CD14-positive monocyte (primary cell): Measurements from ENCODE around the gene TMA7B. TPM values are rescaled to one million over a fixed set of nuclear protein-coding genes. Genes with fewer than 3 reads are reported as not detected.

Source experiments
- DNase-seq, 3 donors: peaks; one replicate each; pipeline ENCODE4 v3.0.0-alpha.2; 2011 to 2022
- H2AFZ ChIP-seq: 2 replicates; pipeline ENCODE4 v1.6.0; 2012; ENCODE audit warnings: mild to moderate bottlenecking, low read depth, low read length, inconsistent platforms; ENCODE audit not compliant: insufficient read depth, poor library complexity, severe bottlenecking
- H3K27ac ChIP-seq, 2 donors: 1 replicate in 1 of 2; 2 replicates in 1 of 2; pipeline ENCODE4 v1.5.1; 2012 to 2013; ENCODE audit warnings: low read length in 2 of 2, control low read depth in 1 of 2, inconsistent platforms in 1 of 2, low read depth in 1 of 2, mild to moderate bottlenecking in 1 of 2
- H3K27me3 ChIP-seq, 2 donors: one replicate each; pipeline versions ENCODE4 v1.6.0 to v1.6.1; 2011 to 2013; ENCODE audit warnings: low read length in 2 of 2; ENCODE audit not compliant: control insufficient read depth in 2 of 2, insufficient read depth in 2 of 2
- H3K36me3 ChIP-seq, 2 donors: replicated peaks in 1 of 2; 1 replicate in 1 of 2; 2 replicates in 1 of 2; pipeline versions ENCODE4 v1.5.1 to v1.6.1; 2012 to 2013; ENCODE audit warnings: low read length in 2 of 2, control low read depth in 1 of 2, inconsistent platforms in 1 of 2, mild to moderate bottlenecking in 1 of 2; ENCODE audit not compliant: insufficient read depth in 2 of 2, control insufficient read depth in 1 of 2
- H3K4me1 ChIP-seq, 2 donors: 1 replicate in 1 of 2; 2 replicates in 1 of 2; pipeline versions ENCODE4 v1.5.1 to v1.6.1; 2012 to 2013; ENCODE audit warnings: low read length in 2 of 2, control low read depth in 1 of 2, inconsistent platforms in 1 of 2, mild to moderate bottlenecking in 1 of 2, moderate library complexity in 1 of 2; ENCODE audit not compliant: insufficient read depth in 2 of 2, control insufficient read depth in 1 of 2
- H3K4me2 ChIP-seq: replicated peaks from 2 replicates; pipeline ENCODE3; 2012; ENCODE audit warnings: low read length, moderate library complexity, mild to moderate bottlenecking; ENCODE audit not compliant: poor library complexity, severe bottlenecking; ENCODE audit errors: extremely low read depth
- H3K4me3 ChIP-seq, 3 experiments: fragments of 200-600 bp in 1 of 3; sonication (generic) in 1 of 3; replicated peaks in 1 of 3; 1 replicate in 2 of 3; 2 replicates in 1 of 3; pipeline ENCODE4 v1.5.1; 2011 to 2013; ENCODE audit warnings: low read length in 3 of 3, mild to moderate bottlenecking in 3 of 3, control low read depth in 2 of 3, low read depth in 2 of 3, inconsistent platforms in 1 of 3, moderate library complexity in 1 of 3
- H3K79me2 ChIP-seq: 2 replicates; pipeline ENCODE4 v1.6.0; 2012; ENCODE audit warnings: mild to moderate bottlenecking, control low read depth, inconsistent platforms, low read length, moderate library complexity; ENCODE audit not compliant: insufficient read depth
- H3K9ac ChIP-seq: 2 replicates; pipeline ENCODE4 v1.6.0; 2017; ENCODE audit warnings: low read length, mild to moderate bottlenecking; ENCODE audit not compliant: insufficient read depth, poor library complexity, severe bottlenecking
- H3K9me3 ChIP-seq, 2 donors: replicated peaks in 1 of 2; 1 replicate in 1 of 2; 2 replicates in 1 of 2; pipeline versions ENCODE4 v1.5.1 to v1.6.1; 2012 to 2013; ENCODE audit warnings: low read length in 2 of 2, control low read depth in 1 of 2; ENCODE audit not compliant: control insufficient read depth in 1 of 2, insufficient read depth in 1 of 2
- H4K20me1 ChIP-seq: 2 replicates; pipeline ENCODE4 v1.6.0; 2012; ENCODE audit warnings: mild to moderate bottlenecking, low read length, control low read depth, moderate library complexity; ENCODE audit not compliant: insufficient read depth
- H3K27ac Mint-ChIP-seq, 7 donors: one replicate each; pipeline ENCODE4 v1.8.0; 2020; ENCODE audit warnings: mild to moderate bottlenecking in 7 of 7, mixed read lengths in 7 of 7, moderate library complexity in 6 of 7, inconsistent platforms in 2 of 7
- H3K27me3 Mint-ChIP-seq, 3 donors: one replicate each; pipeline ENCODE4 v1.8.0; 2021 to 2022; ENCODE audit warnings: low read depth in 3 of 3, mild to moderate bottlenecking in 3 of 3, mixed read lengths in 3 of 3, moderate library complexity in 3 of 3, inconsistent platforms in 1 of 3
- H3K36me3 Mint-ChIP-seq, 2 donors: one replicate each; pipeline ENCODE4 v1.8.0; 2020; ENCODE audit warnings: mixed read lengths in 2 of 2, inconsistent platforms in 1 of 2, mild to moderate bottlenecking in 1 of 2
- H3K4me1 Mint-ChIP-seq: one replicate; pipeline ENCODE4 v1.8.0; 2020; ENCODE audit warnings: mild to moderate bottlenecking, mixed read lengths
- H3K4me3 Mint-ChIP-seq, 2 donors: one replicate each; pipeline ENCODE4 v1.8.0; 2020; ENCODE audit warnings: mild to moderate bottlenecking in 2 of 2, mixed read lengths in 2 of 2, moderate library complexity in 1 of 2
- H3K9me3 Mint-ChIP-seq, 7 donors: one replicate each; pipeline ENCODE4 v1.8.0; 2020 to 2022; ENCODE audit warnings: mixed read lengths in 7 of 7, mild to moderate bottlenecking in 6 of 7, moderate library complexity in 6 of 7, inconsistent platforms in 2 of 7
- WGBS: methylation state at CpG from one replicate; pipeline ENCODE4 v1.1.5; 2013; ENCODE audit warnings: missing lambda C conversion rate; ENCODE audit not compliant: insufficient coverage; 5-methylcytosine and 5-hydroxymethylcytosine counted together
- intact Hi-C, 2 donors: fragments of 100-400 bp; cut with micrococcal nuclease; formaldehyde crosslinking; loops; one replicate each; pipeline versions ENCODE4 v1.15.0 to v1.15.1; 2023
- polyA plus RNA-seq, 3 donors: library from polyadenylated mRNA; depleted of rRNA in 1 of 3; unstranded in 2 of 3; stranded (reverse) in 1 of 3; fragments of 300-500 nt in 2 of 3; fragments of >200 nt in 1 of 3; fragmentation: Illumina TruSeq in 2 of 3; gene quantifications; 1 replicate in 2 of 3; 2 replicates in 1 of 3; pipeline ENCODE4 v1.2.3, GENCODE V29; 2012 to 2021
- TF ChIP-seq, protein P1 (sequence below): fragments of 200-600 bp; IDR thresholded peaks from one replicate; pipeline ENCODE4 v1.8.0; 2022; ENCODE audit warnings: antibody characterized with exemption, mild to moderate bottlenecking

TMA7B gene
- polyA plus RNA-seq, 3 donors, result 0.13 TPM; not detected in 2

DNA sequence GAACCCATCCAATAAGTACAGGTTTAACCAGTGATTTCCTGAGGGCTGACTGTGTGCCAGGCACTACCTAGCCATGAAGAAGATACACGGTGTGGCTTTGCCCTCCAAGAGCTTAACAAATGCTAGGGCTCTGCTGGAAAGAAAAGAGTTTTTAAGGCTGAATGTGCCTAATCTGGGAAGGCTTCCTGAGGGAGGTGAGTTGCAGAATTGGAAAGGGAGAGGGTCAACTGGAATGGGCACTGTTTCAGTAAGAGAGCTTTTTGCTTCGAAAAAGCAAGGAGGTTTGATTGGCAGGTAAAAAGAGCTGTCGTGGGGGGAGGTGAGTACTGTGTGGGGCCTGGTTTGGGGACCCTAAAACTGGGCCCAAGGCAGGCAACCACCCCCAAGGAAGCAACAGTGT is 37.2 kb downstream of the TMA7B start:
- no peak overlapping the region for H3K27ac Mint-ChIP-seq
- peak overlapping the region in 1 of 2 donors; percentile 16 for H3K4me3 Mint-ChIP-seq
- peaks cover 0 to 5% of the 10 kb centered on the region in 2 donors for H3K36me3 Mint-ChIP-seq
- Histone ChIP-seq H3K9ac (no peak overlapping the region), H3K36me3 (no peaks in the 10 kb centered on the region), H4K20me1 (no peaks in the 10 kb centered on the region), H3K9me3 (no peaks in the 10 kb centered on the region), H3K79me2 (no peaks in the 10 kb centered on the region), H2AFZ (no peak overlapping the region), H3K27me3 (peaks cover 33 to 56% of the 10 kb centered on the region in 2 donors), H3K4me1 (peaks cover 7 to 13% of the 10 kb centered on the region in 2 donors), H3K4me2 (no peak overlapping the region), H3K4me3 (no peak overlapping the region), H3K27ac (no peak overlapping the region)
- intact Hi-C loops, result loop anchor here in 1 of 2 donors (10.0 kb wide), 1 partner anchor 63 kb away; no protein-coding TSS in a partner anchor
- no peak for DNase-seq
- peaks cover 12% of the 10 kb centered on the region for H3K4me1 Mint-ChIP-seq
- H3K9me3 Mint-ChIP-seq, result peaks cover 0 to 7% (median 2%) of the 10 kb centered on the region in 7 donors
- H3K27me3 Mint-ChIP-seq, result peaks cover 53 to 75% (median 62%) of the 10 kb centered on the region in 3 donors
- 85% methylated on average over 1 of the region's 3 CpGs for WGBS
- TF ChIP-seq, protein P1, sequence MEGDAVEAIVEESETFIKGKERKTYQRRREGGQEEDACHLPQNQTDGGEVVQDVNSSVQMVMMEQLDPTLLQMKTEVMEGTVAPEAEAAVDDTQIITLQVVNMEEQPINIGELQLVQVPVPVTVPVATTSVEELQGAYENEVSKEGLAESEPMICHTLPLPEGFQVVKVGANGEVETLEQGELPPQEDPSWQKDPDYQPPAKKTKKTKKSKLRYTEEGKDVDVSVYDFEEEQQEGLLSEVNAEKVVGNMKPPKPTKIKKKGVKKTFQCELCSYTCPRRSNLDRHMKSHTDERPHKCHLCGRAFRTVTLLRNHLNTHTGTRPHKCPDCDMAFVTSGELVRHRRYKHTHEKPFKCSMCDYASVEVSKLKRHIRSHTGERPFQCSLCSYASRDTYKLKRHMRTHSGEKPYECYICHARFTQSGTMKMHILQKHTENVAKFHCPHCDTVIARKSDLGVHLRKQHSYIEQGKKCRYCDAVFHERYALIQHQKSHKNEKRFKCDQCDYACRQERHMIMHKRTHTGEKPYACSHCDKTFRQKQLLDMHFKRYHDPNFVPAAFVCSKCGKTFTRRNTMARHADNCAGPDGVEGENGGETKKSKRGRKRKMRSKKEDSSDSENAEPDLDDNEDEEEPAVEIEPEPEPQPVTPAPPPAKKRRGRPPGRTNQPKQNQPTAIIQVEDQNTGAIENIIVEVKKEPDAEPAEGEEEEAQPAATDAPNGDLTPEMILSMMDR, result no peak

DNA sequence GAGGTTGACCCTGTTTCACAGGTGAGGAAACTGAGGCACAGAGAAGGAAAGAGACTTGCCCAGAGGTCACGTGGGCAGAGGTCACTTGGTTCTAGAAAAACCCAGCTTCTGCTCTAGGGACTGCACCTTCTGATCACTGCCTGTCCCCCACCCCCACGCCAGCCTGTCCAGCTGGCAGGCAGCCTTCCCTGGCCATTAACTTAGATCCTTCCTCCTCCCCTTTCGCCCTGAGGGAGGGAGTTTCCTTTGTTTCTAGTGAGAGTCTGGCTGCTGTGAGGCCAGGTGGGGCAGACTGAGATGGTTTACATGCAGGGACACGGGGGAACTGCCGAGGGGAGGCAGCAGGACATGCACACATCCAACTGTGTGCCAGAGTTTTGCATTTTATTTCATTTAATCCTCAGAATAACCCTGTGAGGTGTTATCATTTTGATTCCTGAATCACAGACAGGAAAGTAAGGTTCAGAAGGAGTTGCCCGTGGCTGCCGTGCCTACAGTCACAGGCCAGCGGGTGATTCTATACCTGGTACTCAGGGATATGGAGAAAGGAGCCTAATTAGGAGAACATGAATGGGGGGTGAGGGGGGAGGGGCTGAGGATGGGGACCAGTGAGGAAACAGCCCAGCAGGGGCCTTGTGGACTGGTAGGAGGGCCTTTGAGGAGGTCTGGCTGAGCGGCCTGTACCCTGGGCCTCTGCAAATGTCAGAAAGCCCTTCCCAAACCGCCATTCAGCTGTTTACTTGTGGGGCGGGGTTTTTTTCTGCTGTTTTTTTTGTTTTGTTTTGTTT is 37.9 kb downstream of the TMA7B start:
- Histone ChIP-seq H3K4me3 (no peak overlapping the region), H2AFZ (no peak overlapping the region), H3K9me3 (no peaks in the 10 kb centered on the region), H3K27me3 (peaks cover 29 to 54% of the 10 kb centered on the region in 2 donors), H3K4me2 (no peak overlapping the region), H3K27ac (no peak overlapping the region), H3K79me2 (no peaks in the 10 kb centered on the region), H3K4me1 (peaks cover 7 to 13% of the 10 kb centered on the region in 2 donors), H4K20me1 (no peaks in the 10 kb centered on the region), H3K9ac (no peak overlapping the region), H3K36me3 (no peaks in the 10 kb centered on the region)
- Mint-ChIP-seq H3K4me1 (peaks cover 12% of the 10 kb centered on the region), H3K27ac (no peak overlapping the region), H3K9me3 (peaks cover 0 to 7% (median 2%) of the 10 kb centered on the region in 7 donors), H3K4me3 (no peak overlapping the region), H3K36me3 (peaks cover 0 to 5% of the 10 kb centered on the region in 2 donors), H3K27me3 (peaks cover 46 to 70% (median 58%) of the 10 kb centered on the region in 3 donors)
- WGBS, result 91% methylated on average over 5 of the region's 11 CpGs
- TF ChIP-seq, protein P1, result no peak
- no peak for DNase-seq
- intact Hi-C loops, result loop anchor here in 1 of 2 donors (10.0 kb wide), 1 partner anchor 63 kb away; no protein-coding TSS in a partner anchor
